Astrocyte (in vitro differentiated cells and primary cell): Measurements from ENCODE around the gene LRRC52. TPM values are rescaled to one million over a fixed set of nuclear protein-coding genes. Genes with fewer than 3 reads are reported as not detected.

Experiments used
- DNase-seq: peaks from one replicate; pipeline ENCODE4 v3.0.0-alpha.2; 2010; ENCODE audit warnings: low read depth
- FAIRE-seq: peaks from 2 replicates; lab custom pipeline; 2011; peaks lifted over from hg19 to GRCh38; lab: Jason Lieb, UNC
- H2AFZ ChIP-seq: 2 replicates; pipeline ENCODE4 v1.6.0; 2012; ENCODE audit warnings: low read depth, low read length, inconsistent platforms
- H3K27ac ChIP-seq: 2 replicates; pipeline ENCODE4 v1.5.1; 2011; ENCODE audit warnings: low read depth, low read length, inconsistent platforms
- H3K27me3 ChIP-seq: 2 replicates; pipeline ENCODE4 v1.6.0; 2011; ENCODE audit warnings: low read length, inconsistent platforms; ENCODE audit not compliant: insufficient read depth
- H3K36me3 ChIP-seq: 2 replicates; pipeline ENCODE4 v1.5.1; 2011; ENCODE audit warnings: low read length, inconsistent platforms; ENCODE audit not compliant: insufficient read depth
- H3K4me1 ChIP-seq: 2 replicates; pipeline ENCODE4 v1.5.1; 2011; ENCODE audit warnings: low read length, inconsistent platforms; ENCODE audit not compliant: insufficient read depth
- H3K4me2 ChIP-seq: 2 replicates; pipeline ENCODE4 v1.6.0; 2012; ENCODE audit warnings: low read length, inconsistent platforms
- H3K4me3 ChIP-seq: 2 replicates; pipeline ENCODE4 v1.5.1; 2011; ENCODE audit warnings: low read depth, mild to moderate bottlenecking, low read length, inconsistent platforms; ENCODE audit not compliant: insufficient read depth
- H3K79me2 ChIP-seq: 2 replicates; pipeline ENCODE4 v1.6.0; 2012; ENCODE audit warnings: mild to moderate bottlenecking, low read length, inconsistent platforms; ENCODE audit not compliant: insufficient read depth
- H3K9ac ChIP-seq: 2 replicates; pipeline ENCODE4 v1.6.0; 2012; ENCODE audit warnings: mild to moderate bottlenecking, low read length, inconsistent platforms
- H3K9me3 ChIP-seq: 2 replicates; pipeline ENCODE4 v1.5.1; 2012; ENCODE audit warnings: low read depth, mild to moderate bottlenecking, low read length, inconsistent platforms; ENCODE audit not compliant: insufficient read depth
- H4K20me1 ChIP-seq: 2 replicates; pipeline ENCODE4 v1.6.0; 2012; ENCODE audit warnings: low read length, inconsistent platforms; ENCODE audit not compliant: insufficient read depth
- H3K27ac Mint-ChIP-seq: one replicate; pipeline ENCODE4 v1.8.0; 2021; ENCODE audit warnings: mild to moderate bottlenecking, mixed read lengths; ENCODE audit not compliant: unreplicated experiment
- H3K27me3 Mint-ChIP-seq: one replicate; pipeline ENCODE4 v1.8.0; 2021; ENCODE audit warnings: low read depth, mixed read lengths; ENCODE audit not compliant: unreplicated experiment
- H3K36me3 Mint-ChIP-seq: one replicate; pipeline ENCODE4 v1.8.0; 2021; ENCODE audit warnings: low read depth, mixed read lengths; ENCODE audit not compliant: unreplicated experiment
- H3K4me1 Mint-ChIP-seq: one replicate; pipeline ENCODE4 v1.8.0; 2021; ENCODE audit warnings: low read depth, mixed read lengths; ENCODE audit not compliant: unreplicated experiment
- H3K4me3 Mint-ChIP-seq: one replicate; pipeline ENCODE4 v1.8.0; 2021; ENCODE audit warnings: mild to moderate bottlenecking, moderate library complexity, mixed read lengths; ENCODE audit not compliant: unreplicated experiment
- H3K9me3 Mint-ChIP-seq: one replicate; pipeline ENCODE4 v1.8.0; 2021; ENCODE audit warnings: mild to moderate bottlenecking, mixed read lengths; ENCODE audit not compliant: unreplicated experiment
- EZH2 ChIP-seq: IDR thresholded peaks from 2 replicates; pipeline ENCODE4 v1.6.1; 2012; ENCODE audit warnings: mild to moderate bottlenecking, low read length, inconsistent platforms; ENCODE audit not compliant: insufficient read depth
- total RNA-seq: library from RNA; stranded (reverse); gene quantifications from 2 replicates; pipeline ENCODE4 v1.2.1, GENCODE V29; 2021
- TF ChIP-seq, protein P1 (sequence below): IDR thresholded peaks from 2 replicates; pipeline ENCODE4 v1.5.1; 2011; ENCODE audit warnings: low read depth, mild to moderate bottlenecking, inconsistent platforms, low read length, moderate library complexity; ENCODE audit not compliant: insufficient read depth

Gene LRRC52
- total RNA-seq, 1 donor from 2014 or later = not detected

GRCh38 chr1:165495858-165496205, 48.0 kb upstream of the LRRC52 start:
- H3K27me3 ChIP-seq = no peaks in the 10 kb centered on the region
- FAIRE-seq = no peak
- no peaks in the 10 kb centered on the region for H3K9me3 Mint-ChIP-seq
- no peaks in the 10 kb centered on the region for H3K79me2 ChIP-seq
- H3K9me3 ChIP-seq = no peaks in the 10 kb centered on the region
- H3K9ac ChIP-seq = no peak overlapping the region
- no peaks in the 10 kb centered on the region for H3K4me1 ChIP-seq
- H2AFZ ChIP-seq = no peak overlapping the region
- no peak overlapping the region for H3K4me3 ChIP-seq
- peaks cover 10% of the 10 kb centered on the region for H3K4me1 Mint-ChIP-seq
- H4K20me1 ChIP-seq = no peaks in the 10 kb centered on the region
- no peak for DNase-seq
- no peak overlapping the region for H3K4me3 Mint-ChIP-seq
- TF ChIP-seq, protein P1, sequence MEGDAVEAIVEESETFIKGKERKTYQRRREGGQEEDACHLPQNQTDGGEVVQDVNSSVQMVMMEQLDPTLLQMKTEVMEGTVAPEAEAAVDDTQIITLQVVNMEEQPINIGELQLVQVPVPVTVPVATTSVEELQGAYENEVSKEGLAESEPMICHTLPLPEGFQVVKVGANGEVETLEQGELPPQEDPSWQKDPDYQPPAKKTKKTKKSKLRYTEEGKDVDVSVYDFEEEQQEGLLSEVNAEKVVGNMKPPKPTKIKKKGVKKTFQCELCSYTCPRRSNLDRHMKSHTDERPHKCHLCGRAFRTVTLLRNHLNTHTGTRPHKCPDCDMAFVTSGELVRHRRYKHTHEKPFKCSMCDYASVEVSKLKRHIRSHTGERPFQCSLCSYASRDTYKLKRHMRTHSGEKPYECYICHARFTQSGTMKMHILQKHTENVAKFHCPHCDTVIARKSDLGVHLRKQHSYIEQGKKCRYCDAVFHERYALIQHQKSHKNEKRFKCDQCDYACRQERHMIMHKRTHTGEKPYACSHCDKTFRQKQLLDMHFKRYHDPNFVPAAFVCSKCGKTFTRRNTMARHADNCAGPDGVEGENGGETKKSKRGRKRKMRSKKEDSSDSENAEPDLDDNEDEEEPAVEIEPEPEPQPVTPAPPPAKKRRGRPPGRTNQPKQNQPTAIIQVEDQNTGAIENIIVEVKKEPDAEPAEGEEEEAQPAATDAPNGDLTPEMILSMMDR = no peak
- H3K36me3 Mint-ChIP-seq = no peaks in the 10 kb centered on the region
- no peak overlapping the region for H3K27ac ChIP-seq
- H3K27ac Mint-ChIP-seq = no peak overlapping the region
- H3K27me3 Mint-ChIP-seq = peaks cover 66% of the 10 kb centered on the region
- H3K36me3 ChIP-seq = no peaks in the 10 kb centered on the region
- no peak overlapping the region for H3K4me2 ChIP-seq

- no peaks in the 10 kb centered on the region for H3K9me3 Mint-ChIP-seq
- FAIRE-seq (no peak), DNase-seq (no peak)
- no peak overlapping the region for H3K4me2 ChIP-seq
- TF ChIP-seq, protein P1 = no peak
- no peak for TF ChIP-seq EZH2
- H3K27me3 ChIP-seq = no peaks in the 10 kb centered on the region
- H3K27ac ChIP-seq = no peak overlapping the region
- no peaks in the 10 kb centered on the region for H3K9me3 ChIP-seq
- no peaks in the 10 kb centered on the region for H3K4me1 ChIP-seq
- no peak overlapping the region for H3K4me3 ChIP-seq
- H4K20me1 ChIP-seq = no peaks in the 10 kb centered on the region
- no peak overlapping the region for H3K27ac Mint-ChIP-seq
- peaks cover 13% of the 10 kb centered on the region for H3K4me1 Mint-ChIP-seq
- H3K27me3 Mint-ChIP-seq = peaks cover 66% of the 10 kb centered on the region
- no peaks in the 10 kb centered on the region for H3K79me2 ChIP-seq
- H3K36me3 Mint-ChIP-seq = no peaks in the 10 kb centered on the region
- no peak overlapping the region for H2AFZ ChIP-seq
- H3K36me3 ChIP-seq = no peaks in the 10 kb centered on the region
- H3K4me3 Mint-ChIP-seq = no peak overlapping the region
- H3K9ac ChIP-seq = no peak overlapping the region
Measured at GRCh38 chr1:165496501-165496900, 47.3 kb upstream of the LRRC52 start.

DNA sequence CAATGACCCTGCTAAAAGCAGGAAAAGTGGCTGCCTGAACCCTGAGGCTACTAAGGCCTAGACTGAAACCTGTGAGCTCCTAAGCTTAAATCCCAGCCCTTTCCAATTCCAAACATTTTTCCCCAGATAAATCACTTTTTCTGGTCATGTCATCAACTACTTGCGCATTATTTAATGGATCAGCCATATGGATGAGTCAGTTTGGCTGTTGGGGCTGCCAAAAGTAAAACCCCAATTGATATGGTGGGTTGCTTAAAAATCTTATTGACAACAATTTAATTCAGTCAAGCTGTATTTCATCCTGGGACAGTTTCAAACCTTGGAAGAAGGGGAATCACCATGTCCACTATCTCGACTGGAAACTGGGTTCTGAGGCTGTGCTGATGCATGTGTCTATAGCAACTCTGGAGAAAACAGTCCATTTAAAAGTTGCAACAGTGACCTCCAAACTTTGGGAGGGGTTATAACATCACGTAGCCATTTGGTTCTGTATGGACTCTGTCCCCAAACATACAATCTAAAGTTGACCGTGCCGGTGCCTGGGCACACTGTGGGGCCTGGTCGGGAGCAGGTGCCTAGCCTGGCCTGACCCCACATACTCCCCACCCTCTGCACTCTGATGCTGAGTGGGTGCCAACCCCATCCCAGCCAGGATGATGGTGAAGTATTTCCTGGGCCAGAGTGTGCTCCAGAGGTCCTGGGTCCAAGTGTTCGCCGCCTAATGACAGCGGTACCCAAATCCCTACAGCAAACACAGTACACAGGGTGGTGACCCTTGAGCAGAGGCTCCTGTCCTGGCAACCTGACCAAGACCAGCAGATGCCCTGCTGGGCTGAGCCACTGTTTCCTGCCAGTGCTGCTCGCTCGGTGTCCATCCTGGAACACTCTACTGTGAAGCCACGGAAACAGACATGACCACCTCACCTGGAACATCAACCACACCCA, 46.5 kb upstream of the LRRC52 start:
- FAIRE-seq (no peak), DNase-seq (no peak)
- Histone ChIP-seq H3K79me2 (no peaks in the 10 kb centered on the region), H3K27me3 (no peaks in the 10 kb centered on the region), H3K4me2 (no peak overlapping the region), H4K20me1 (no peaks in the 10 kb centered on the region), H2AFZ (no peak overlapping the region), H3K4me3 (no peak overlapping the region), H3K4me1 (no peaks in the 10 kb centered on the region), H3K9me3 (no peaks in the 10 kb centered on the region), H3K27ac (no peak overlapping the region), H3K9ac (no peak overlapping the region), H3K36me3 (no peaks in the 10 kb centered on the region)
- no peaks in the 10 kb centered on the region for H3K9me3 Mint-ChIP-seq
- no peak overlapping the region for H3K4me3 Mint-ChIP-seq
- H3K27ac Mint-ChIP-seq = no peak overlapping the region
- H3K36me3 Mint-ChIP-seq = no peaks in the 10 kb centered on the region
- TF ChIP-seq, protein P1 = no peak
- no peak for TF ChIP-seq EZH2
- peaks cover 62% of the 10 kb centered on the region for H3K27me3 Mint-ChIP-seq
- H3K4me1 Mint-ChIP-seq = peaks cover 15% of the 10 kb centered on the region
